Tongue (tissue), 2 donors: ENCODE results near the gene LRRC30. TPM values are rescaled to one million over a fixed set of nuclear protein-coding genes. Genes with fewer than 3 reads are reported as not detected.

ENCODE experiments used
- DNase-seq: peaks from one replicate; pipeline ENCODE4 v3.0.0-alpha.2; 2015
- total RNA-seq: library from RNA; depleted of rRNA; stranded (reverse); fragments of >200 nt; gene quantifications from one replicate; pipeline ENCODE4 v1.2.3, GENCODE V29; 2014

Gene LRRC30
- total RNA-seq, 1 donor from 2014 or later: 2.7 TPM

DNA sequence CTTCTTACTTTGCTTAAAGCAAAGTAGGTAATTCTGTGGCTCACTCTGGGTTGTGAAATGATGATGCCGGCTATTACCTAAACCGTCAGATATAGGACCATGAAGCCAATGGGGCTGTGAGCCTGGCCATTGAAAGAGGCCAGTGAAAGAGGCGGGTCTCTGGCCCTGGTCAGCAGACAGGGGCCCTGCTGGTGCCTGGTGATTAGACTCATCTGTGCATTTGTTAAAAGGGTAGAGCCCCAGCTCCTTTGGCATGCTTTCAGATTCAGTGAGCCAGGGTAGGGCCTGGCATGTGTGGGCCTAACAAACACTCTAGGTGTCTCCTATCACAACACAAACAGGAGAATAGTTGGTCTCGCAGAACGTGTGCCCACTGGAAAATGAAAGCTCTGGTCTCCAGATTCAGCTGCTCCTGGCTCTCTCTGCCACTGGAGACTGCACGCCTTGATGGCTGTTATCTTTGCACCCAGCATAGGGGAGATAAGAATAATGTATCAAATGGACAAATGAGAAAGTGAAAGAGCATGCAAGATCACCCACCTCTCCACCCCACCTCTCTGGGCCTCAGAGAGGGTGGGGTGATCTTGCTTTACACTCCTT is 6.9 kb downstream of the LRRC30 start:
- no peak for DNase-seq

- no peak for DNase-seq
Observed at GRCh38 chr18:7242926-7243325, 12.0 kb downstream of the LRRC30 start.

- DNase-seq: peak; percentile 87
Observed at GRCh38 chr18:7248877-7249276, 18.0 kb downstream of the LRRC30 start.

DNA sequence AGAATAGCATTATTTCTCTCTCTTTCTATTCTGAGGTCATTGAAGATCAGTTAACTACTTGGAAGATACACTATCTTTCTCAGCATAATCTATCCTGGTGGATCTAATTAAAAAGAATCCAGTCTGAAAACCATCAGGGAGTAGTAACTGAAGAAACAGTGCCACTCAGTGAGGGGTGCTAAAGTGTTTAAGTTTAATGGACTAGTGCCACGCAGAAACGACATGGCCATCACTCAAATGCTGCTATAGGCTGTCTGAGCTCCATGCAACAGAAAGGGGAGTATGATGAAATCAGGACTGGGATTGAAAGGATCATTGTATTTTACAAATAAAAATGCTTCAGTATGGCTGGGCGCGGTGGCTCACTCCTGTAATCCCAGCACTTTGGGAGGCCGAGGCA is 23.3 kb downstream of the LRRC30 start:
- DNase-seq: no peak

- DNase-seq: no peak
Observed at GRCh38 chr18:7255054-7255453, 24.2 kb downstream of the LRRC30 start.

DNA sequence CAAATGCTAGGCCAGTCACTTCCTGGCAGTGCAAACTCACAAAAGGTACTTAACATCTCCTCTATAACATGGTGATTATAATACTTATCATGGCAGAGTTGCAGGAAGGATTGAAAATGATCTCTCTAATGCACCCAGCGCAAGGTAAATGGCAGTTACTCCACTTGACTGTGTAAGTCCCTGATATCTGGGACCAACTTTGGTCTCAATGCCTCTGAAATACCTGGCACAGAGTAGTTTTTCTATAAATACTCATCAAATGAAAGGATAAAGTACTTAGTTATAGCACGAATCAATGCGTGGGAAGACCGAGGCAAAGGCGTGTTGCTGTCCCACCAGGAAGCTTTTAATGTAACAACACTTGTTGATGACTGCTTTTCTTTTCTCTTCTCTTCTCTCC is 24.8 kb downstream of the LRRC30 start:
- no peak for DNase-seq

DNA sequence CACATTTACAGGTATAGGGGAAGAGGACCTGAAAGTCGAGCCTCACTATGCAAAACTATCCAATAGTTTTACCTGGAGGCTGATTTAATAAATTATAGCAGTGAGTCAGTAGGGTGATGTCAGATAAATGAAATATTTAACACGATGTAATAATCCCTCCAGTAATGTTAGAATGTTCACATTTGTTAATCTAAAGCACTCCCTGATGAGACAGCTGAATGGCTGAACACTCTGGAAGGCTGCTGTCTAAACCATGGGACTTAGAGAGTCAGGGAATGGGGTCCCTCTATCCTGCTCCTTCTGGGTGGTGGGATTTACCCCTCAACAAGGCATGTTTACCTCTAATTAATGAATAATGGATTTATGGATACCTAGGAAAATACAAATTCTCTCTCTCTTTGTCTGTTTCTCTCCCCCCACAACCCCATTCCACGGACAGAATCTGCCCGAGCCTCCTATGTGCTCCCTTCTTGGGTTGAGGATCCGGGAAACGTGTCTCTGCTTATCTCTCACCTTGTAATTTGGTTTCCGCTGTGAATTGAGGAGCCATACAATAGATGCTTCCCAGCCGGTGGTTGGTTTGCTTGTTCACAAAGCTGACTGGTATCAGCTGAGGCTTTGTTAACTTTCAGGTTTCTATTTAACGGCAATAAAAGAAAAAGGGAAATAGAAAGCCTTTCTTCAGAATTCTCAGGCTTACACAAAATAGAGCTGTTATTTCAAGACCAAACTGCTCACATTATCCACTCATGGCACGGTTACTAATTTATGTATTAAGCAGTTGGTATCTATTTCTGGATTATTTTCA is 25.9 kb downstream of the LRRC30 start:
- DNase-seq: no peak

GRCh38 chr18:7257426-7257740 is 26.5 kb downstream of the LRRC30 start:
- DNase-seq: no peak

- DNase-seq: peak; percentile 48
Observed at GRCh38 chr18:7259475-7259874, 28.6 kb downstream of the LRRC30 start.

DNA sequence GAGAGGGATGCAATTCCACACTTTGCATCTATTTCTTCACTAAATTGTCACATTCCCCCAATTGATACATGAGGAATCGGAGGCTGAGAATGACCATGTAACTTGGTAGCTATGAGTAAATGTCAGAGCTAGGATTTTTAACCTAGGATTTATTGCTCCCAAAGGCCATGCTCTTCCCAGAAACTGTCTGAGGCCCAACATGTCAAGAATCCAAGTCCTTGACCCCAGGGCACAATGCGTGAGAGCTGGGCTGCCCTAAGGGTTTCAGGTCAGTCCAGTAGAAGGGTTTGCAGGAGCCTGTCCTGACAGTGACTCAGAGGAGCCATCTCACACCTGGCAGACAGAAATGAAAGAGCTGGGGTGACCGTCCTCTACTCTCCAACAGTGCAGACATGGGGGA is 30.3 kb downstream of the LRRC30 start:
- DNase-seq: no peak

GRCh38 chr18:7267973-7268372 is 37.1 kb downstream of the LRRC30 start:
- no peak for DNase-seq

DNA sequence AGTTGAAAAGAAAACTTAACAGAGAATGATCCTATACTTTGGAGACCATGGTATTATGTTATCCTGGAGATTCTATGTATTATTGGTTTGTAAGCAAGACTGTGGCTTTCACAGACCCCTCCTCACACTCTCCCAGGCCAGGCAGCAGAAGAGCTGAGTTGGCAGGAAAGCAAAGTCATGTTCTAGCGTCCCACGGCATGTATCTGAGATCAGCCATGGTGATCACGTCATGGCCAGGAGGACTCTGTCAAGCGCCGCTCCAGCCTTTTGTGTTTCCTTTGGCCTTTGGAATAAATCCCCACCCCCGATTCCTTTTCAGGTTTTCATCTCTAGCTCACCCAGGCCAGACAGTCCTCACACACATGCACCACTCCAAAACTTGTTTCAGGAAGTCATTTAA is 39.1 kb downstream of the LRRC30 start:
- no peak for DNase-seq

DNA sequence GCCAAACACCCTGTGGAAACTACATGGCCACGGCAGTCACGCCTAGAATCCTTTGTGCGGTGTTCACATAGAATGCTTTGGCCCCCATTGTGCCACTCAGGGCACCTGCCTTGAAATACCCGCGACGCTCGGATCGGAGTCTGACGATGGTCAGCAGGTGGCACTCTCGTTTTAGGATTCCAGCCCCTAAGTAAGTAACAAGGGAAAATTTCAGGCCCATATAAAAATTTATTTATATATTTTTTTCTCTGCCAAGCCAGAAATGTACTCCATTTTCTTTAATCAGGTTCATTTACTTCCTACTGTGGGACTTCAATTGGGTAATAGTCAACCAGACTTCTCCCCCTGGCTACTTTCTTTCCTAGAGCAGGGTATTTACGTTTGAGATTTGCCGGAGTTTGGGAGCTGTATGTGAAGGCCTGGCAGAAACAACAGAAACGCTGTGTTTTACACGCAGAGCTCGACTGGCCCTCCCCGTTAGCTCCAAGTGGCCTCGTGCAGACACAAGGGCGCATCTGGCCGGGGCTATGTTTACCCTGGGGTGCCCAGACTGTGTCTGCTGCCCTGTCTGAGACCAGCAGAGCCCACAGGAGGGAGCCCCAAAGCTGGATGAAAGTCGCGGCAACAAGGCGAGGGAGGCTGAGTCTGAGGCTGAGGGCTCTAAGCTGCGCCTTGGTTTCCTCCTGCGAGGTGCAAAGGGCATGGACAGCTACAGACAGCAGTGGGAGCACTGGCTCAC is 41.6 kb downstream of the LRRC30 start:
- DNase-seq: peak; percentile 88

GRCh38 chr18:7273301-7273921 is 42.5 kb downstream of the LRRC30 start:
- DNase-seq: peak; percentile 13

- DNase-seq: no peak
Observed at GRCh38 chr18:7281579-7281978, 50.7 kb downstream of the LRRC30 start.

Other genes starting within 250 kb of the LRRC30 start
- gene LAMA1, start 113.3 kb upstream of the LRRC30 start, total RNA-seq: 4.5 TPM